Measurements from ENCODE around the gene INPP5E. TPM values are rescaled to one million over a fixed set of nuclear protein-coding genes. Genes with fewer than 3 reads are reported as not detected.

INPP5E gene
- total and polyA plus RNA-seq, 10 of the 15 experiments (the other 5 are each of a cell fraction or from before 2014, with no cell fraction given), result 0.24 to 16.0 (median 5.3) TPM

- ChIA-PET RAD21 (ENCODE audit: unreplicated experiment) (interaction anchor here (0.6 kb wide), 1 partner anchor 281 kb away, joined by 3 read pairs; no protein-coding TSS in a partner anchor), CTCF (no interaction called here), POLR2A (no interaction called here), SMC1A (ENCODE audit: uncharacterized antibody, unreplicated experiment) (no interaction called here)
- intact Hi-C loops (cut with micrococcal nuclease; ENCODE audit: unreplicated experiment), result no loop called here
- no TSS peak for BruUV-seq (replicated peaks)
- H4K20me1 ChIP-seq (ENCODE audit: control insufficient read depth, insufficient read depth), result no peaks in the 10 kb centered on the region
- H3K79me2 ChIP-seq (ENCODE audit: control insufficient read depth, insufficient read depth, low read length), result peaks cover 12% of the 10 kb centered on the region
- no peak overlapping the region for H3K4me3 ChIP-seq
- no peaks in the 10 kb centered on the region for H3K27me3 ChIP-seq (replicated peaks in 1 of 2; ENCODE audit: control insufficient read depth in 2 of 2, insufficient read depth in 2 of 2, low read length in 1 of 2)
- peaks cover 31 to 36% of the 10 kb centered on the region in 2 experiments; a peak in 3 of 4 replicates for H3K36me3 ChIP-seq (ENCODE audit: control insufficient read depth in 2 of 2, insufficient read depth in 2 of 2, low read length in 1 of 2)
- no peak overlapping the region for H3K27ac ChIP-seq (ENCODE audit: control insufficient read depth, insufficient read depth)
- FAIRE-seq, result no peak
- DNase-seq (ENCODE audit: low read depth, low spot score), result no peak
- peaks cover under 1% of the 10 kb centered on the region; the same call in 1 of the 2 replicates for H3K4me1 ChIP-seq (ENCODE audit: control insufficient read depth, insufficient read depth, low read length)
- H3K9ac ChIP-seq (ENCODE audit: control insufficient read depth, insufficient read depth, low read length), result no peak overlapping the region
- ATAC-seq, result no peak
- H3K4me2 ChIP-seq (ENCODE audit: control insufficient read depth, insufficient read depth), result no peak overlapping the region
- in situ Hi-C loops (cut with MboI), result no loop called here
- H3K9me3 ChIP-seq (replicated peaks; ENCODE audit: control insufficient read depth, insufficient read depth, low read length), result no peaks in the 10 kb centered on the region
- 88% methylated on average over 19 of the region's 19 CpGs for WGBS (ENCODE audit: insufficient coverage, insufficient replicate concordance, low lambda C conversion rate, missing lambda C conversion rate)
- H2AFZ ChIP-seq (ENCODE audit: control insufficient read depth, low read depth, low read length), result no peak overlapping the region
- TF ChIP-seq STAT3 (IDR thresholded peaks at IDR 0.05; ENCODE audit: low read depth, low read length) (no peak), RB1 (IDR thresholded peaks at IDR 0.05; ENCODE audit: borderline replicate concordance) (no peak), SIN3A (IDR thresholded peaks at IDR 0.05; ENCODE audit: low read depth, low read length) (no peak), TCF3 (IDR thresholded peaks at IDR 0.05; ENCODE audit: borderline replicate concordance, insufficient read depth, low read depth, low read length) (no peak), ATF7 (IDR thresholded peaks at IDR 0.05; ENCODE audit: low read depth) (no peak), E4F1 (IDR thresholded peaks at IDR 0.05; ENCODE audit: borderline replicate concordance, partially characterized antibody) (no peak), CEBPB (IDR thresholded peaks at IDR 0.05; ENCODE audit: borderline replicate concordance in 1 of 2, low read depth in 2 of 2, low read length in 2 of 2) (no peak), SIX5 (IDR thresholded peaks at IDR 0.05; ENCODE audit: low read depth, low read length, severe bottlenecking) (no peak), ZNF217 (IDR thresholded peaks at IDR 0.05) (no peak), RELB (IDR thresholded peaks at IDR 0.05; ENCODE audit: low read depth) (no peak), ELK1 (IDR thresholded peaks at IDR 0.05; ENCODE audit: low read depth, low read length) (no peak)
- TF ChIP-seq, protein P1, sequence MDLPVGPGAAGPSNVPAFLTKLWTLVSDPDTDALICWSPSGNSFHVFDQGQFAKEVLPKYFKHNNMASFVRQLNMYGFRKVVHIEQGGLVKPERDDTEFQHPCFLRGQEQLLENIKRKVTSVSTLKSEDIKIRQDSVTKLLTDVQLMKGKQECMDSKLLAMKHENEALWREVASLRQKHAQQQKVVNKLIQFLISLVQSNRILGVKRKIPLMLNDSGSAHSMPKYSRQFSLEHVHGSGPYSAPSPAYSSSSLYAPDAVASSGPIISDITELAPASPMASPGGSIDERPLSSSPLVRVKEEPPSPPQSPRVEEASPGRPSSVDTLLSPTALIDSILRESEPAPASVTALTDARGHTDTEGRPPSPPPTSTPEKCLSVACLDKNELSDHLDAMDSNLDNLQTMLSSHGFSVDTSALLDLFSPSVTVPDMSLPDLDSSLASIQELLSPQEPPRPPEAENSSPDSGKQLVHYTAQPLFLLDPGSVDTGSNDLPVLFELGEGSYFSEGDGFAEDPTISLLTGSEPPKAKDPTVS (IDR thresholded peaks at IDR 0.05; ENCODE audit: low read depth, low read length), result no peak
- TF ChIP-seq, protein P2, sequence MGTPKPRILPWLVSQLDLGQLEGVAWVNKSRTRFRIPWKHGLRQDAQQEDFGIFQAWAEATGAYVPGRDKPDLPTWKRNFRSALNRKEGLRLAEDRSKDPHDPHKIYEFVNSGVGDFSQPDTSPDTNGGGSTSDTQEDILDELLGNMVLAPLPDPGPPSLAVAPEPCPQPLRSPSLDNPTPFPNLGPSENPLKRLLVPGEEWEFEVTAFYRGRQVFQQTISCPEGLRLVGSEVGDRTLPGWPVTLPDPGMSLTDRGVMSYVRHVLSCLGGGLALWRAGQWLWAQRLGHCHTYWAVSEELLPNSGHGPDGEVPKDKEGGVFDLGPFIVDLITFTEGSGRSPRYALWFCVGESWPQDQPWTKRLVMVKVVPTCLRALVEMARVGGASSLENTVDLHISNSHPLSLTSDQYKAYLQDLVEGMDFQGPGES (IDR thresholded peaks at IDR 0.05), result no peak
Observed at GRCh38 chr9:136416914-136417313, 22.7 kb downstream of the INPP5E start.

All from GM12878 (cell line).